Uterus (tissue), 4 donors: ENCODE measurements around the gene KRTAP5-3. TPM values are rescaled to one million over a fixed set of nuclear protein-coding genes. Genes with fewer than 3 reads are reported as not detected.

Experiments used
- DNase-seq, 2 donors: peaks; one replicate each; pipeline ENCODE4 v3.0.0-alpha.2; 2019 to 2020
- H3K27ac ChIP-seq, 2 donors: fragments of 200-600 bp; sonication (generic); 1 replicate in 1 of 2; 2 replicates in 1 of 2; pipeline ENCODE4 v1.5.1; 2016 to 2018
- H3K27me3 ChIP-seq, 2 donors: fragments of 200-600 bp; sonication (generic); one replicate each; pipeline ENCODE4 v1.5.1; 2018 to 2019; ENCODE audit warnings: control low read depth in 1 of 2
- H3K36me3 ChIP-seq, 2 donors: fragments of 200-600 bp; sonication (generic); one replicate each; pipeline ENCODE4 v1.5.1; 2019; ENCODE audit warnings: control low read depth in 1 of 2
- H3K4me1 ChIP-seq, 2 donors: fragments of 200-600 bp; sonication (generic); one replicate each; pipeline ENCODE4 v1.5.1; 2018 to 2019; ENCODE audit warnings: control low read depth in 1 of 2
- H3K4me3 ChIP-seq, 2 donors: fragments of 200-600 bp; sonication (generic); 1 replicate in 1 of 2; 2 replicates in 1 of 2; pipeline ENCODE4 v1.5.1; 2018 to 2019; ENCODE audit warnings: mild to moderate bottlenecking in 1 of 2
- H3K9me3 ChIP-seq, 2 donors: fragments of 200-600 bp; sonication (generic); one replicate each; pipeline ENCODE4 v1.5.1; 2019; ENCODE audit warnings: control low read depth in 1 of 2
- CTCF ChIP-seq, 4 experiments: fragments of 200-600 bp in 2 of 4; fragments of 450-650 bp in 2 of 4; sonication (generic) in 2 of 4; IDR thresholded peaks; one replicate each; pipeline ENCODE4 v1.5.1; 2016 to 2019; ENCODE audit warnings: antibody characterized with exemption in 4 of 4, mild to moderate bottlenecking in 2 of 4, moderate library complexity in 1 of 4
- POLR2A ChIP-seq, 2 donors: fragments of 450-650 bp; IDR thresholded peaks; one replicate each; pipeline ENCODE4 v1.6.1; 2016; ENCODE audit warnings: antibody characterized with exemption in 2 of 2, mild to moderate bottlenecking in 1 of 2, moderate library complexity in 1 of 2
- intact Hi-C: fragments of 100-400 bp; cut with DNase I; formaldehyde crosslinking; loops from one replicate; pipeline ENCODE4 v1.15.1; 2023; ENCODE audit warnings: low total_unique reads
- total RNA-seq, 4 donors: library from RNA; depleted of rRNA in 3 of 4; stranded (reverse); fragments of >200 nt in 3 of 4; gene quantifications; one replicate each; pipeline versions ENCODE4 v1.1.0 to v1.2.4, GENCODE V29; 2014 to 2023
- donor health status: DM: yes; HTN: yes; CAD: no.

KRTAP5-3 gene
- total RNA-seq, 4 donors from 2014 or later: not detected

GRCh38 chr11:1652026-1652425 is 43.8 kb upstream of the KRTAP5-3 start:
- TF ChIP-seq POLR2A (IDR thresholded peaks at IDR 0.05) (no peak), CTCF (IDR thresholded peaks at IDR 0.05) (no peak)
- peak in 1 of 2 donors; percentile 12 for DNase-seq
- intact Hi-C loops: no loop called here

GRCh38 chr11:1651411-1651980 is 43.2 kb upstream of the KRTAP5-3 start:
- TF ChIP-seq POLR2A (IDR thresholded peaks at IDR 0.05) (no peak), CTCF (IDR thresholded peaks at IDR 0.05) (no peak)
- Histone ChIP-seq H3K27me3 (no peaks in the 10 kb centered on the region), H3K27ac (no peak overlapping the region), H3K36me3 (no peaks in the 10 kb centered on the region), H3K4me1 (no peaks in the 10 kb centered on the region), H3K9me3 (no peaks in the 10 kb centered on the region), H3K4me3 (no peak overlapping the region)
- intact Hi-C loops: no loop called here
- no peak for DNase-seq

More at GRCh38 chr11:1652026-1652425, 43.8 kb upstream of the KRTAP5-3 start:
- no peaks in the 10 kb centered on the region for H3K27me3 ChIP-seq
- H3K4me3 ChIP-seq: no peak overlapping the region
- H3K9me3 ChIP-seq: no peaks in the 10 kb centered on the region
- no peaks in the 10 kb centered on the region for H3K36me3 ChIP-seq
- no peaks in the 10 kb centered on the region for H3K4me1 ChIP-seq
- H3K27ac ChIP-seq: no peak overlapping the region

GRCh38 chr11:1650918-1651262 is 42.6 kb upstream of the KRTAP5-3 start:
- H3K9me3 ChIP-seq: no peaks in the 10 kb centered on the region
- H3K4me1 ChIP-seq: no peaks in the 10 kb centered on the region
- H3K4me3 ChIP-seq: no peak overlapping the region
- DNase-seq: no peak
- H3K36me3 ChIP-seq: no peaks in the 10 kb centered on the region
- no peak overlapping the region for H3K27ac ChIP-seq
- H3K27me3 ChIP-seq: no peaks in the 10 kb centered on the region
- intact Hi-C loops: no loop called here
- TF ChIP-seq POLR2A (IDR thresholded peaks at IDR 0.05) (no peak), CTCF (IDR thresholded peaks at IDR 0.05) (no peak)

- DNase-seq: no peak
Observed at GRCh38 chr11:1650034-1650917, 42.0 kb upstream of the KRTAP5-3 start.

More at GRCh38 chr11:1650034-1650917, 42.0 kb upstream of the KRTAP5-3 start:
- H3K27me3 ChIP-seq: no peaks in the 10 kb centered on the region
- intact Hi-C loops: no loop called here
- no peaks in the 10 kb centered on the region for H3K9me3 ChIP-seq
- H3K4me1 ChIP-seq: no peaks in the 10 kb centered on the region
- TF ChIP-seq POLR2A (IDR thresholded peaks at IDR 0.05) (no peak), CTCF (IDR thresholded peaks at IDR 0.05) (no peak)
- no peaks in the 10 kb centered on the region for H3K36me3 ChIP-seq
- no peak overlapping the region for H3K4me3 ChIP-seq
- no peak overlapping the region for H3K27ac ChIP-seq
